Osteoblast (primary cell): Measurements from ENCODE around the gene UBE2J1. TPM values are rescaled to one million over a fixed set of nuclear protein-coding genes. Genes with fewer than 3 reads are reported as not detected.

ENCODE experiments used
- DNase-seq: peaks from one replicate; pipeline ENCODE4 v3.0.0; 2011; ENCODE audit warnings: low spot score, mixed read lengths; ENCODE audit not compliant: insufficient read length; ENCODE audit errors: missing footprints
- H2AFZ ChIP-seq: 2 replicates; pipeline ENCODE4 v1.6.0; 2011; ENCODE audit warnings: mild to moderate bottlenecking, low read length
- H3K27ac ChIP-seq: 2 replicates; pipeline ENCODE4 v1.5.1; 2011; ENCODE audit warnings: mild to moderate bottlenecking, low read depth, low read length, moderate library complexity
- H3K27me3 ChIP-seq: 2 replicates; pipeline ENCODE4 v1.6.0; 2012; ENCODE audit warnings: mild to moderate bottlenecking, control low read depth, inconsistent platforms, low read length, moderate library complexity; ENCODE audit not compliant: insufficient read depth
- H3K36me3 ChIP-seq: 2 replicates; pipeline ENCODE4 v1.5.1; 2011; ENCODE audit warnings: mild to moderate bottlenecking, low read length, control low read depth, moderate library complexity; ENCODE audit not compliant: insufficient read depth
- H3K4me1 ChIP-seq: 2 replicates; pipeline ENCODE4 v1.5.1; 2011; ENCODE audit warnings: mild to moderate bottlenecking, low read length, control low read depth, moderate library complexity; ENCODE audit not compliant: insufficient read depth
- H3K4me2 ChIP-seq: 2 replicates; pipeline ENCODE4 v1.6.0; 2011; ENCODE audit warnings: mild to moderate bottlenecking, low read length; ENCODE audit not compliant: insufficient read depth
- H3K4me3 ChIP-seq: fragments of 200-600 bp; sonication (generic); 3 replicates; pipeline ENCODE4 v1.5.1; 2012; ENCODE audit warnings: mild to moderate bottlenecking, low read length, inconsistent platforms; ENCODE audit not compliant: insufficient read depth
- H3K79me2 ChIP-seq: 2 replicates; pipeline ENCODE4 v1.6.0; 2012; ENCODE audit warnings: mild to moderate bottlenecking, low read length, control low read depth, inconsistent platforms; ENCODE audit not compliant: insufficient read depth
- H3K9me3 ChIP-seq: 2 replicates; pipeline ENCODE4 v1.5.1; 2011; ENCODE audit warnings: low read depth, low read length, control low read depth
- H4K20me1 ChIP-seq: 2 replicates; pipeline ENCODE4 v1.6.0; 2012; ENCODE audit warnings: mild to moderate bottlenecking, low read length, control low read depth; ENCODE audit not compliant: insufficient read depth
- total RNA-seq: library from RNA; depleted of rRNA; stranded (reverse); fragments of >200 nt; gene quantifications from 2 replicates; pipeline ENCODE4 v1.2.3, GENCODE V29; 2012
- TF ChIP-seq, protein P1 (sequence below): IDR thresholded peaks from 2 replicates; pipeline ENCODE4 v1.5.1; 2011; ENCODE audit warnings: mild to moderate bottlenecking, low read depth, low read length, moderate library complexity; ENCODE audit errors: extremely low read depth

The UBE2J1 gene
- total RNA-seq, 1 donor, result 44.5 TPM

DNA sequence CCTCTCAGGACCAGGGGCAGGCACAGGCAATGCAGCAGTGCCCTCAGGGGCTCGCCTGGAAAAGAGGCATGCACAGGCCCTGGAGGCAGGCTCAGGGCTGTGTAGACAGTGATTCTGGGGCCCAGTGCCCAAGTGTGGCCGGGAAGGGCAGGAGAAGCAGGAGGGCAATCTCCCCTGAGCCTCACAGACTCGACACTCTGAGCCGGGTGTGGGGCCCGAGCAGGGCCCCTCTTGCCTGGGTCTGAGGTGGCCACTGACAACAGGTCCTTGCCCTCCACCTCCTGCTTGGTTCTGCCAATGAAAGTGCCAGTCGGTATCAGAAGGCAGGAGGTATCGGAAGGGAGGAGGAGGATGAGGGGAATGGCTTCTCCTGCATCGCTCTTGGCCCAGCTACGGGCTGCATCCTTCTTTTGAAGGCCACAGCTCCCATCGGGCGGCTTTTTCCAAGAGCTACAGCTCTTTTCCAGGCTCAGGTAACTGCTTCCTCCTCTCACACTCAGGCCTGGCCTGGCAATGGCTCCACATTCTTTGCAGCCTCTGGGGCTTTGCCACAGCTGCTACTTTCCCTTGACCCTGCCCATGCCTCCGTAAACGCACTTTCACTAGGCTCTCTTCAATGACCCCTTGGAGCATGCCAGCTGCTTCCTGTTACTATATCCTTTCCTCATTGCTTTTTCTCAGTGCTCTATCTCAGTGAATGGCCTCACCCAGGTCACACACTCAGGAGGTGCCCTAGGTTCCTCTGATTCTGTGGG lies 61.9 kb downstream of the UBE2J1 start:
- H4K20me1 ChIP-seq, result no peaks in the 10 kb centered on the region
- no peaks in the 10 kb centered on the region for H3K4me1 ChIP-seq
- no peak overlapping the region for H2AFZ ChIP-seq
- no peak for DNase-seq
- H3K9me3 ChIP-seq, result no peaks in the 10 kb centered on the region
- no peak overlapping the region for H3K27ac ChIP-seq
- TF ChIP-seq, protein P1, sequence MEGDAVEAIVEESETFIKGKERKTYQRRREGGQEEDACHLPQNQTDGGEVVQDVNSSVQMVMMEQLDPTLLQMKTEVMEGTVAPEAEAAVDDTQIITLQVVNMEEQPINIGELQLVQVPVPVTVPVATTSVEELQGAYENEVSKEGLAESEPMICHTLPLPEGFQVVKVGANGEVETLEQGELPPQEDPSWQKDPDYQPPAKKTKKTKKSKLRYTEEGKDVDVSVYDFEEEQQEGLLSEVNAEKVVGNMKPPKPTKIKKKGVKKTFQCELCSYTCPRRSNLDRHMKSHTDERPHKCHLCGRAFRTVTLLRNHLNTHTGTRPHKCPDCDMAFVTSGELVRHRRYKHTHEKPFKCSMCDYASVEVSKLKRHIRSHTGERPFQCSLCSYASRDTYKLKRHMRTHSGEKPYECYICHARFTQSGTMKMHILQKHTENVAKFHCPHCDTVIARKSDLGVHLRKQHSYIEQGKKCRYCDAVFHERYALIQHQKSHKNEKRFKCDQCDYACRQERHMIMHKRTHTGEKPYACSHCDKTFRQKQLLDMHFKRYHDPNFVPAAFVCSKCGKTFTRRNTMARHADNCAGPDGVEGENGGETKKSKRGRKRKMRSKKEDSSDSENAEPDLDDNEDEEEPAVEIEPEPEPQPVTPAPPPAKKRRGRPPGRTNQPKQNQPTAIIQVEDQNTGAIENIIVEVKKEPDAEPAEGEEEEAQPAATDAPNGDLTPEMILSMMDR, result no peak
- H3K4me2 ChIP-seq, result no peak overlapping the region
- H3K79me2 ChIP-seq, result no peaks in the 10 kb centered on the region
- H3K36me3 ChIP-seq, result no peaks in the 10 kb centered on the region
- H3K27me3 ChIP-seq, result peaks cover 37% of the 10 kb centered on the region
- H3K4me3 ChIP-seq, result no peak overlapping the region

DNA sequence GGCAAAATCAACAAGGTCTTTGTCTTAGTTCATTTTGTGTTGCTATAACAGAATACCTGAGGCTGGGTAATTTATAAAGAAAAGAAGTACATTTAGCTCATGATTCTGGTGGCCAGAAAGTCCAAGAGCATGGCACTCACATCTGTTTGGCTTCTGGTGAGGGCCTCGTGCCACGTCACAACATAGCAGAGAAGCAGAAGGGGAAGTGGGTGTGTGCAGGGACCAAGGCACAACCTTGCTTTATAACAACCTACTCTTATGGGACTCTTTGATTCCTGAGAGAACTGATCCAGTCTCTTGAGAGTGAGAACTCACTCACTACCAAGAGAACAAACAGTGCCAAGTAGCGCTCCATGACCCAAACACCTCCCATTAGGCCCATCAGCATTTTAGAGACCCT lies 62.8 kb downstream of the UBE2J1 start:
- H4K20me1 ChIP-seq, result no peaks in the 10 kb centered on the region
- no peaks in the 10 kb centered on the region for H3K4me1 ChIP-seq
- no peaks in the 10 kb centered on the region for H3K36me3 ChIP-seq
- peaks cover 37% of the 10 kb centered on the region for H3K27me3 ChIP-seq
- TF ChIP-seq, protein P1, result no peak
- no peak for DNase-seq
- no peaks in the 10 kb centered on the region for H3K79me2 ChIP-seq
- no peaks in the 10 kb centered on the region for H3K9me3 ChIP-seq
- H2AFZ ChIP-seq, result no peak overlapping the region
- H3K4me3 ChIP-seq, result no peak overlapping the region
- H3K27ac ChIP-seq, result no peak overlapping the region
- H3K4me2 ChIP-seq, result no peak overlapping the region

DNA sequence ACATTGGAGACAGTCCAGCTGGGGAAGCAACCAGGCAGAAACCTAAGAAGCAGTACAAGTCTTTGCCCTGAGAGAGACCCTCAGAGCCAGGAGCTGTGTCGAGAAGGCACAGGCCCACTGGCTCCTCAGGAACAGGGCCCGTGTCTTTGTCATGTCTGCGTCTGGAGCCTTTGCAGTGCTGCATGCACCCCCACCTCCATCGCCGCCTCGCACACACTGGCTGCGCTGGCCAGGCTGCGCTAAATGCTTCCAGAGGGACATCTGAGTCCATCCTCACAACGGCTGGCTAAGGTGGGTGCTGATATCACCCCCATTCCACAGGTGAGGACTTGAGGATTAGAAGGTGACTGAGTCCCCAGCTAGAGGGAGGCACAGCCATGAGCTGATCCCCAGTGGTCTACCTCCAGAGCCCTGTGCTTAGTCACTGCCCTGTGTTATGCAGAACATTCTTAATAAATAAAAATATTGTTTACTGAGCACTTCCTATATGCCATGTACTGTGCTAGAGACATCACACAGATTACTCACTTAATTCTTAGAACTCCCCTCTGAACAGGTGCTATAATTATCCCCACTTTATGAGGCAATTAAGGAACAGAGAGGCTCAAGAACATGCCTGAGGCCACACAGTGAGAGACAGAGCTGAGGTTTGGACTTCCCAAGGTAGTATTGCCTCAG lies 65.0 kb downstream of the UBE2J1 start:
- Histone ChIP-seq H3K79me2 (no peaks in the 10 kb centered on the region), H3K9me3 (no peaks in the 10 kb centered on the region), H3K4me3 (no peak overlapping the region), H3K4me2 (no peak overlapping the region), H3K36me3 (no peaks in the 10 kb centered on the region), H3K27me3 (peaks cover 43% of the 10 kb centered on the region), H3K27ac (no peak overlapping the region), H4K20me1 (no peaks in the 10 kb centered on the region), H2AFZ (no peak overlapping the region), H3K4me1 (no peaks in the 10 kb centered on the region)
- no peak for DNase-seq
- TF ChIP-seq, protein P1, result no peak

DNA sequence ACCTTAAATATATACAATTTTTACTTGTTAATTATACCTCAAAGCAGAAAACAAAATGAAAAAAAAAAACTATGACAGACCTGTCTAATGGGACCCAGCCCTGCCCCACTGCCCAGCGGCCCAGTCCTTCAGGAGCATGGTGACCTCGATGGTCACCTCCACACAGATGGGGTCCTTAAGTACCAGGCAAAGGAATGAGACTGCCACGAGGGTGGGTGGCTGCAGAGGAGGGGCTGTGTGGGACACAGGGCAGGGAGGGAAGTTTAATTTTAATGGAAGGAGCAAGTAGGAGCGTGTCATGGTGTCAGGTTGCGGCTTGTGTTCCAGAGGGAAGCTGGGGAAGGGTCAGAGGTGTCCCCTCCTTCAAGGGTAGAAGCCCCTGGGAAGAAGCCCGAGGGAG lies 66.0 kb downstream of the UBE2J1 start:
- peaks cover 41% of the 10 kb centered on the region for H3K27me3 ChIP-seq
- H4K20me1 ChIP-seq, result no peaks in the 10 kb centered on the region
- no peak overlapping the region for H3K4me2 ChIP-seq
- no peak overlapping the region for H2AFZ ChIP-seq
- no peaks in the 10 kb centered on the region for H3K36me3 ChIP-seq
- H3K79me2 ChIP-seq, result no peaks in the 10 kb centered on the region
- no peaks in the 10 kb centered on the region for H3K4me1 ChIP-seq
- H3K9me3 ChIP-seq, result no peaks in the 10 kb centered on the region
- no peak for DNase-seq
- no peak overlapping the region for H3K4me3 ChIP-seq
- TF ChIP-seq, protein P1, result no peak
- H3K27ac ChIP-seq, result no peak overlapping the region
